GM19035 (cell line): ENCODE measurements around the gene CPXM2.
A peak's percentile ranks its signal among the peaks of the same experiment; 100 is the strongest.

Experiments used
- ATAC-seq: cut with Tn5 transposase; IDR thresholded peaks from one replicate; pipeline ENCODE4 v1.9.1; 2021; ENCODE audit not compliant: unreplicated experiment

The CPXM2 gene

GRCh38 chr10:123852411-123852951 lies 39.1 kb downstream of the CPXM2 start:
- ATAC-seq = no peak

- ATAC-seq = peak; percentile 75
Observed at GRCh38 chr10:123848564-123849457, 42.8 kb downstream of the CPXM2 start.

GRCh38 chr10:123847686-123848432 lies 43.7 kb downstream of the CPXM2 start:
- ATAC-seq = no peak

GRCh38 chr10:123843835-123844234 lies 47.8 kb downstream of the CPXM2 start:
- ATAC-seq = no peak

GRCh38 chr10:123842692-123843385 lies 48.8 kb downstream of the CPXM2 start:
- no peak for ATAC-seq

GRCh38 chr10:123841560-123841959 lies 50.0 kb downstream of the CPXM2 start:
- ATAC-seq = no peak

- no peak for ATAC-seq
Observed at GRCh38 chr10:123841115-123841514, 50.5 kb downstream of the CPXM2 start.

DNA sequence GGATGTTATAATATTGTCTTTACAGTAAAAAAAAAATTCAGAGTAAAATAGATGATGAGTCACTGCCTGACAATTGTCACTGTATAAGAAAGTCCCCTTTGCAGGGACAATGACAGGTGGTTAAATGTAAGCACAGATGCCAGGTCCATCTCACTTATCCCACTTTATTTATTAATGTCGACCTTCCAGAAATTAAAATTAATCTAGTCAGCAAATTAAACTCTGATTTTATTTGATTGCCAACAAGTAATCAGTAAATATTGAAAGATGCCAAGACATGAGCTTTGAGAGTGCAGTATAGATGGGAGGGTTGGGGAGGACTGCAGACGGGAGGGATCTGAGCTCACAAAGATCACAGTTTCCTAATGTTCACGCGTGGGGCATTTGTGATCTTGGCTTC lies 50.9 kb downstream of the CPXM2 start:
- ATAC-seq = no peak

DNA sequence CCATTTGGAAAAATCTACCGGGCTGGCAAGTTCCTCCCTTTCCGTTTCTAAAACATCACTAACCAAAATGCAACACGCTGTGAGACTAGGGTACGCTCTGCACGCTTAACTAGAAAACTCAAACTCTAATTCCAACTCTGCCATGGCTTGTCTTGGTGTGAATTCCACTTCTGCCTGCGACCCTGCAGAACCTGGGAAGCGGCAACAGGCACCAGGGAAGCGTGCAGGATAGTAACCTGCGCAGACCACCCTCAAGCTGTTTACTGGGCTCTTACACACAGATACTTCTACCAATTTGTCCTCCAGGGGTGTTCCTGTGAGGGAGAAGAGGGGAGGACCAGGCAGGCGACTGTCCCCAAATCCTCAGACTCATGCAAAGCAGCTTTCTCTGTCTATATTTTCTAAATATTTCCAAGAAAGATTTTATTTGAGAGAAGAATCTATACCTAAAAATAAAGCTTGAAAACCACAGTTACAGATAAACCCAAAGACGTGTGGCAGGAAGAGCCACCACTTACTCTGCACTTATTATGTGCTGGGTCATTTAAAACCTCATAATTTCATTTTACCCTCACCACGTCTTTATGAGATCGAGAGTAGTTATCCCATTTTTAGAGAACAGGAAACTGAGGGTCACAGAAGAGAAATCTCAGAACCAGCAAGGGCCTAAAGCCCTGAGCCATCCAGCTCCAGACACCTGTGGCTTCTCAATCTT lies 52.9 kb downstream of the CPXM2 start:
- ATAC-seq = no peak

DNA sequence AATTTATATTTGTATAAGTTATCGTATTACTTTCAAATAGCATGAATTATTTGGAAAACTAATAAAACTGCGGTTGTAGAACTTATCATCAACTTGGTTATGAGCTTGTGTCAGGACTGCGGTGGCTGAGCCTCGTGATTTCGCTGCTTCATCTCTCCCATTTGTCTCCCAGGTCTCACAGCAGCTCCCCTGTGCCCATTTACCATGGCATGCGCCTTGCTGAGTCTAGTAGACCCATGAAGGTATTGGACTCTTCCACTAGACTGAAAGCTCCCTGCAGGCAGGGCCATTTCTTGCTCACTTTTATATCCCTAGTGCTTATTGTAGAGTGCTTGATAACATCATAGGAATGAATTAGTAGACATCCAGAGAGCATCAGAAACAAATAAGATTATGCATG lies 53.9 kb downstream of the CPXM2 start:
- no peak for ATAC-seq

DNA sequence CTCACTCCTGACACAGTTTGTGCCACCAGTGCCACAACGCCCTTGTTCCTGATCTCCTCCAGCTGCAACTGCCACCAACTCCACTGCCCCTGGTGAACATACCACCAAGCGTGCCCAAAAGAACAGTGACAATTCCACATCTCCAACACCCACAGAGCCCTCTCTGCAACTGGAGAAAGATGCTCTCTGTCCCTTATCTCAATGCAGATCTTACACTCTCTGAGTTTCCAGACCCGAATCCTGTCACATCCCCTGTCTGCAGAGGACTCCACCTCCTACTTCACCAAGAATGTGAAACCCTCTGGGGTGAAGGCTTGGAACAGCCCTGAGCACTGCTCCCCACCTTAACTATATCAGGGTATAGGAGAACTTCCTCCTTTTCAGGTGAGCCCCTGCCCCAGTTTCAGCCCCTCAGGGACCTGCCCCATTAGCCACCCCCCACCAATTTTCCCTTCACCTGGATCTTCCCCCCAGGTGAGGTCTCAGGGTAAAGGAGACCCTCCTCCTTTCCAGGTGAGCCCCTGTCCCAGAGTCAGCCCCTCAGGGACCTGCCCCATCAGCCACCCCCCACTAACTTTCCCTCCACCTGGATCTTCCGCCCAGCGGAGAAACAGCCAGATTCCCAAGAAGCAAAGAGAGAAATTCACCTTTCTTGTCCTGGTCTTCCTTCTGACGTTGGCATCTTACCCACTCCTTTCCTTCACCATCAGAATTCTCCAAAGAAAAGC lies 55.0 kb downstream of the CPXM2 start:
- ATAC-seq = no peak

GRCh38 chr10:123835575-123835974 lies 56.0 kb downstream of the CPXM2 start:
- no peak for ATAC-seq

DNA sequence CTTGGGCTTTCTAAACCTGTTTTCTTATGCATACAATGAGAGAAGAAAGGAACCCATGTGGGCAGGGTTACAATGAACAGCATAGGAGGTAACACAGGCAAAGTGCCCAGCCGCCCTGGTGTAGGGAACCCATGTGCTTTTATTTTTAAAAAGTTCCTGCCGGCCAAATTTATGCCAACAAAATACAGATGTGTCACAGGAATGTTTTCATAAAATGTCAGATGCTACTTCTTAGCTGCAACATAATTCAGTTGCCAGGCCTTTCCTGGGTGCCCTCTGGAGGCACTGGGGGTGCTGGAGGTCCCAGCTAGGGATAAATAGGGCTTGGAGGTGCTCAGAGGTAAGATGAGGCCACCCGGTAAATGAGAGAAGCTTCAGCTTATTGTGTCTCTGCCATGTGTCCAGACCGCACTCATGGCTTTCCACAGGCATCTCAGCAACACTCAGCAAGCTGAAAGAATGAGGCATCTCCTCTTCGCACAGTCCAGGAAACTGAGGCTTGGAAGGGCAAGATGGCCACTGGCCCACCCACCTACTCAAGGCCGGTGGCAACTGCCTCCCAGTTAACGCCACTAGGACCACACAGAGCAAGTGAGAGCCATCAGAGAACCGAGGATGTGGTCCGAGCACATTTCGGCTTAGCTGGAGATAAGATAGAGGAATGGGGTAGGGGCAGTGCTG lies 58.3 kb downstream of the CPXM2 start:
- ATAC-seq = no peak

- ATAC-seq = no peak
Observed at GRCh38 chr10:123831259-123831658, 60.3 kb downstream of the CPXM2 start.

DNA sequence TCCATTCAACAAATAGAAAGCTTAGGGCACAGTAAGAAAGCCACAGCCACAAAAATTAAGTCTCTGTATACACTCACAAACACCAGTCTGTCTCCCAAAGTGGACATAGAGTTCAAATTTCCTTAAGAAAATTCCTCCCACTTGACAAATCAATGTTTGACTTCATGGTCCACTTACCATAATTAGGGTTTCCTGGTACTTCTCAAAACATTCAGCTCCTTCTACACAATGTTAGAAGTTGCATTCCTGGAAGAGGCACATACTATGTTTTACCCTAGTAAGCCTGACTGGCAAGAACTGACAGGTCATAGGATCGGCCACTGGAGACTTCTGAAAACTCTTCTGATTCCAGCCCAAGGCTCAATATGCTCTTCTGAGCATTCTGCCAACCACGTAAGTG lies 70.5 kb downstream of the CPXM2 start:
- ATAC-seq = no peak

GRCh38 chr10:123809632-123810031 lies 82.0 kb downstream of the CPXM2 start:
- no peak for ATAC-seq

DNA sequence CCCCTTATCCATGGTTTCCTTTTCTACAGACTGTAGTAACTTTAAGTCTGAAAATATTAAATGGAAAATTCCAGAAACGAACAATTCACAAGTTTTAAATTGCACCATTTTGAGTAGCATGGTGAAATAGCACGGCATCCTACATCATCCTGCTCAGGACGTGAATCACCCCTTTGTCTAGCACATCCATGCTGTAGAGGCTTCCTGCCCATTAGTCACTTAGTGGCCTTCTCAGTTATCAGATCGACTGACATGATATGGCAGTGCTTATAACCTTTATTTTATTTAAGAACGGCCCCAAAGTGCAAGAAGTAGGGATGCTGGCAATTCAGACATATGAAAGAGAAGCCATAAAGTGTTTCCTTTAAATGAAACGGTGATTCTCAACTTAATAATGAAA lies 82.7 kb downstream of the CPXM2 start:
- no peak for ATAC-seq

DNA sequence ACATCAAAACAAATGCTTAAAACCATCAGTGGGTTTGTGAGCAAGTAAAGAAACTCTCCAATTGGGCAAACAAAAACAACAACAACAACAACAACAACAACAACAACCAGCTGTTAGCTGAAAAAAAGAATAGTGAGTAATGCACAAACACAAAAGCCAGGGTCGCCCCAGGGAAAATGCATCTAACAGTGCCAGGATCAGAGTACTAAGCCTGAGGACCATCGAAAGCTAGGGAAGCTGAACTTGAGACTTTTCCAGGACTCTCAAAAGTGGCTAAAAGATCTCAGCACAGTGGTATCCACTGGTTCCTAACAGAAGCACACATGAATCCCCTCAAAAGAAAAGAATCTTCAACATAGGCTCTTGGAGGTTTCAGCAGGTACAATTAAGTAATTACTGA lies 83.3 kb downstream of the CPXM2 start:
- ATAC-seq = no peak

DNA sequence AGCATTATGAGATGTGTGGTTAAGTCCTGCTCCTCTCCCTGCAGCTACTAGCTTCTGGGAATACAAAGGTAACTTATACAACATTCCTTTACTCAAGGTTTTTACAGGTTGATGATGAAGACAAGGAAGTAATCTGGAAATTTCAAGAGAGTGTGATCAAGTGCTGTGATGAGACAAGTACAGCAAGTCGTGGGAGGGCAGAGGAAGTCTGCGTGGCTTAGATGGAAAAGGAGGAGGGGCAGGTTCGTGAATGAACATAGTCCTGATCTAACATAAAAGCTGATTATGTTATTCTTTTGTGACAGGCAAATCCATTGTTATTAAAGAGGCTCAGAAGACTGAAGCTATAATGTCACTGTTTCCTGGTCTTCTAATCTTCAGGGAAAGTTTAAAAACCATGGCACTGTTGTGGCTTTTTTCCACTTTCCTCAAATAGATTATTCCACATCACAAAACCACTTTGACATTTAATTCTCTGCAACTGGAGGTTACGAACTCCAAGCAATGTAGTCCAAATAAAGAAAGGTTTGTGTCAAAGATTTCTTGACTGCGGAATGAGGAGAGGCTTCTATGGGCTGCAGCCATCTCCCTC lies 84.1 kb downstream of the CPXM2 start:
- no peak for ATAC-seq
